ENCODE measurements around the gene MIPEP.
"Not testable (repeated sequence)": the region's sequence is repeated elsewhere in the genome, so short reads cannot be mapped to it uniquely, and the experiment has no call there.

The MIPEP gene

GRCh38 chr13:23746141-23746540, 143.1 kb downstream of the MIPEP start:
- H3K9me3 ChIP-seq (ENCODE audit: control insufficient read depth, insufficient read depth, low read depth, low read length); H3K4me3 ChIP-seq (ENCODE audit: low read depth, low read length); H3K36me3 ChIP-seq (ENCODE audit: control insufficient read depth in 2 of 2, insufficient read depth in 1 of 2, low read length in 2 of 2); CTCF ChIA-PET; POLR2A ChIA-PET; H3K27ac ChIP-seq (ENCODE audit: extremely low read depth, low read depth, low read length); H3K4me1 ChIP-seq (ENCODE audit: control insufficient read depth, insufficient read depth, low read length): not testable (repeated sequence)

- Histone ChIP-seq H3K4me1 (ENCODE audit: control insufficient read depth, insufficient read depth, low read length) (no peaks in the 10 kb centered on the region), H3K27ac (ENCODE audit: extremely low read depth, low read depth, low read length) (no peak overlapping the region), H3K9me3 (ENCODE audit: control insufficient read depth, insufficient read depth, low read depth, low read length) (no peaks in the 10 kb centered on the region), H3K36me3 (ENCODE audit: control insufficient read depth in 2 of 2, insufficient read depth in 1 of 2, low read length in 2 of 2) (no peaks in the 10 kb centered on the region), H3K4me3 (ENCODE audit: low read depth, low read length) (no peak overlapping the region)
- POLR2A ChIA-PET: no interaction called here
- CTCF ChIA-PET: interaction anchor here (1.3 kb wide), 1 partner anchor 9 kb away, joined by 4 read pairs; no protein-coding TSS in a partner anchor
- TF ChIP-seq ZFP37 (tag by site-specific recombination; IDR thresholded peaks at IDR 0.05): no peak
- peak; percentile 34; the same call in 1 of the 2 replicates for TF ChIP-seq ZNF664 (tag by site-specific recombination; IDR thresholded peaks at IDR 0.05)
- TF ChIP-seq OVOL3 (tag by site-specific recombination; IDR thresholded peaks at IDR 0.05): no peak
- no peak for TF ChIP-seq ZNF362 (tag by site-specific recombination; IDR thresholded peaks at IDR 0.05)
- no peak for TF ChIP-seq ZSCAN16 (tag by site-specific recombination; IDR thresholded peaks at IDR 0.05)
Measured at GRCh38 chr13:23744315-23744714, 144.9 kb downstream of the MIPEP start.

GRCh38 chr13:23743278-23744076, 145.7 kb downstream of the MIPEP start:
- TF ChIP-seq PRDM4 (tag by site-specific recombination; IDR thresholded peaks at IDR 0.05) (no peak), ZNF692 (tag by site-specific recombination; IDR thresholded peaks at IDR 0.05) (no peak), KLF9 (tag by site-specific recombination; IDR thresholded peaks at IDR 0.05; ENCODE audit: low read depth) (no peak), REST (tag by site-specific recombination; IDR thresholded peaks at IDR 0.05) (no peak), ZNF768 (tag by site-specific recombination; IDR thresholded peaks at IDR 0.05) (no peak), ZNF223 (tag by site-specific recombination; IDR thresholded peaks at IDR 0.05) (no peak), OSR2 (tag by site-specific recombination; IDR thresholded peaks at IDR 0.05) (no peak), GLIS1 (tag by site-specific recombination; IDR thresholded peaks at IDR 0.05) (no peak), ZNF24 (tag by site-specific recombination; IDR thresholded peaks at IDR 0.05) (no peak)
- ChIA-PET CTCF (no interaction called here), POLR2A (no interaction called here)
- Histone ChIP-seq H3K36me3 (ENCODE audit: control insufficient read depth in 2 of 2, insufficient read depth in 1 of 2, low read length in 2 of 2) (no peaks in the 10 kb centered on the region), H3K9me3 (ENCODE audit: control insufficient read depth, insufficient read depth, low read depth, low read length) (no peaks in the 10 kb centered on the region), H3K4me1 (ENCODE audit: control insufficient read depth, insufficient read depth, low read length) (no peaks in the 10 kb centered on the region), H3K4me3 (ENCODE audit: low read depth, low read length) (no peak overlapping the region), H3K27ac (ENCODE audit: extremely low read depth, low read depth, low read length) (no peak overlapping the region)

Data from HEK293 (cell line).